HG03108 (cell line): ENCODE data around the gene GPR160.

Experiments
- ATAC-seq: cut with Tn5 transposase; IDR thresholded peaks from one replicate; pipeline ENCODE4 v1.9.1; 2021; ENCODE audit warnings: moderate library complexity; ENCODE audit not compliant: unreplicated experiment

GPR160 gene

DNA sequence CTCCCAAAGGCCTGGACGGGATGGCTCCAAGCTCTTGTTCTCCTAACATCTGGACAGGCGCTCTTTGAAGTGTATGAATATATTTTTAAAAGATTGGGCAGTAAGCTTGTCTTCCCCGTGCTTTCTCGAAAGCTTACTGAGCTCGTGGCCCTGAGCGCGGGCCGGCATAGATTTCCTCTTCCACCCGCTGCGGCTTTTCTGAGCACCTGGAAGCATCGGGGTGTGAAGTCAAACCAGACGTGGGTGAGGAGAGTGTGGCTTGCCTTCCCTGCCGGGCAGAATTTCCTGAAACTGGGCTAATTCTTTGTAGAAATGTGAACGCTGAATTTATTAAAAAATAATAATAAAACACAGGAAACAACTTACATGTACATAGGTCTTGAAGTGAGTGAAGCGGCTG lies 25.9 kb downstream of the GPR160 start:
- ATAC-seq, result no peak

DNA sequence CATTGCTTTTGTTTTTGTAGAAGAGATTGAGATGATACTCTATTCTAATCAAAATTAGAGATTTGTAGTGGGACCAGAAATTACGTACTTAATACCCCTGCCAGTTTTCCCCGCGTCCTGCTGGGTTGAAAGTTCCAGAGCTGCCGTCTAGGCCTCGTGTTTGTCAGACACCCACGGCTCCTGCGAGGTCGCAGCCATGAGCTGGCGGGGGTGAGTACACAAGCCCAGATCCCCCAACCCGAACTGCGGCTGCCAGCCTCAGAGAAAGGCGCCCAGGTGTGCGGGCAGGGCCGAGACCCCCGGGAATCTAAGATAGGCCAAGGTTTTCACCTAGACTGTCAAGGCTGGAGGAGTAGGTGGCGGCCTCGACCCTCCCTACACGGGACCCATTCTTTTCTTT lies 26.3 kb downstream of the GPR160 start:
- no peak for ATAC-seq

DNA sequence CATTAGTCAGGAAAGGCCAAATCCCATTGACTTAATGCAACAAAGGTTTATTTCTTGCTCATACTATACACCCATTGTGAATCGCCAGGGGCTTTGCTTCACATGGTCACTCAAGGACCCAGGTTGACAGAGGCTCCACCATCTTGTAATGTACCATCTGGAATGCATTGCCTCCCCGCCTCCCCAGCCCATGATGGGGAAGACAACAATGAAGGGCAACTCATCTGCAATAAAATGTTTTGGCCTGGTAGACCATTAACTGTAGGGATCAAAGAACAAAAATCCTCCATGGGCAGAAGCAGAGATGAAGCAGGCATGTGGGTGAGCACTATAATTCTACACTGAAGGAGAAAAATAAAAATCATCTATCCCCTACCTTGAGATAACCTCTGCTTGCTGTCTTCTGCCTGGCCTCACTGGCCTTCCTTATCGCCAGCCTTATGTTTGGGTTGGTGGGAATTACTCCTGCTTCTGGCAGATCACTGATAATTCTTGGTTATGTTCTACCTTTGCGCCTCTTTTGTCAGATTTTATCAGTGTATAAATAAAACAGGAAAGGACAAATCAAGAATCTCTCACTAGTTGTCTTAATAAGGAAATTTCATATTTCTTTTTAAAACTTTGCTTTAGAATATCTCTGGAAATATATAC lies 37.8 kb downstream of the GPR160 start:
- no peak for ATAC-seq

DNA sequence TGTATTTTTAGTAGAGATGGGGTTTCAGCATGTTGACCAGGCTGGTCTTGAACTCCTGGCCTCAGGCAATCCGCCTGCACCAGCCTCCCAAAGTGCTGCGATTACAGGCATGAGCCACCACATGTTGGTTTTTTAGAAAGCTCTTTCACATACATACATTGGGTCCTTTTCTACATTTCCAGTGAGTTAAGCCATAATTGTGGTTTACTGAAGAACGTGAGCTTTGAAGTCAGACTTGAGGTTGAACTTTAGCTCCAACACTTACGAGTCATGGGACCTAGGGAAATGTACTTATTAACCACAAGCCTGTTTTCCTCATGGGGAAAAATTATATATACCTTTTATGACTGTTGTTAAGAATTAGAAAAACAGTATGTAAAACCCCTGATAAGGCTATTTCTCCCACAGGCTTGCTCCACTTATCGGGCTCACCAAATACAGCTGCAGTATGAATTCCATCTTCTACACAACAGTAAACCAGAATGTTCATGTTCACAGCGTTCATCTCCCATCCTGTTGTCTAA lies 39.0 kb downstream of the GPR160 start:
- no peak for ATAC-seq

DNA sequence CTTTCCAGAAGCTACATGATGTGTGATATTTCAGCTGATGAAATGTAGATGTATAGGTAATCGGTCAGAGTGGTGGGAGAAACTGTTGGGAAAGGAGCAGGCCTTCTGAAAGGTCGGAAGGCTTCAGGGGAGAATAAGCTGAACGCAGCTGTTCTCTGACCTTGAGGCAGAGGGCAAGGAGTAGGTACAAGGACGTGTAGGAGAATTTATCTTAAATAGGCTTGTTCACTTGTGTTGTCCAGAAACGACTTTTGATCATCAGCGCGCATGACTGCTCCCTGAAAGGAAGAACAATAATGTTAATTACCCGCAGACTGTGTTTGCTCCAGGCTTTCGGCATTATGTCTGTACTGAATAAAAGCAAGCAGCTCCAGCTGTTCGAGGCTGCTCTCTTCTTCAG lies 39.6 kb downstream of the GPR160 start:
- ATAC-seq, result no peak

DNA sequence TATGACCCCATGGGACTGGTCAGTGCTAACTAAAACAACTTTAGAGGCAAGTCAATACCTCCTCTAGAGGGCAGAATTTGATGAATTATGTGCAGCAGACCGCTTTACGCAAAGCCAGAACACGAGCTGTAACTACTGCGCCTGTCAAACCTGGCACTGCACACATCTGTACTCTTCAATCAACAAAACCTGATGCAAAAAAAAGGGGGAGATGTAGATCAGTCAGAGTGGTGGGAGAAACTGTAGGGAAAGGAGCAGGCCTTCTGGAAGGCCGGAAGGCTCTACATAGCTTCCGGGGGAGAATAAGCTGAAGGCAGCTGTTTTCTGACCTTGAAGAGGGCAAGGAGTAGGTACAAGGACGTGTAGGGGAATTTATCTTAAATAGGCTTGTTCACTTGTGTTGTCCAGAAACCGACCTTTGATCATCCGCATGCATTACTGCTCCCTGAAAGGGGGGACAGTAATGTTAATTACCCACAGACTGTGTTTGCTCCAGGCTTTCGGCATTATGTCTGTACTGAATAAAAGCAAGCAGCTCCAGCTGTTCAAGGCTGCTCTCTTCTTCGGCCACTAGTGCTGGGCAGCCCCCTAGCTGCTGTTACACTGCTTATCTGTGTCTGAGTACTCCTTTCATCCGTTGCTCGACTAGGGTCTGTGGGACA lies 41.0 kb downstream of the GPR160 start:
- no peak for ATAC-seq

DNA sequence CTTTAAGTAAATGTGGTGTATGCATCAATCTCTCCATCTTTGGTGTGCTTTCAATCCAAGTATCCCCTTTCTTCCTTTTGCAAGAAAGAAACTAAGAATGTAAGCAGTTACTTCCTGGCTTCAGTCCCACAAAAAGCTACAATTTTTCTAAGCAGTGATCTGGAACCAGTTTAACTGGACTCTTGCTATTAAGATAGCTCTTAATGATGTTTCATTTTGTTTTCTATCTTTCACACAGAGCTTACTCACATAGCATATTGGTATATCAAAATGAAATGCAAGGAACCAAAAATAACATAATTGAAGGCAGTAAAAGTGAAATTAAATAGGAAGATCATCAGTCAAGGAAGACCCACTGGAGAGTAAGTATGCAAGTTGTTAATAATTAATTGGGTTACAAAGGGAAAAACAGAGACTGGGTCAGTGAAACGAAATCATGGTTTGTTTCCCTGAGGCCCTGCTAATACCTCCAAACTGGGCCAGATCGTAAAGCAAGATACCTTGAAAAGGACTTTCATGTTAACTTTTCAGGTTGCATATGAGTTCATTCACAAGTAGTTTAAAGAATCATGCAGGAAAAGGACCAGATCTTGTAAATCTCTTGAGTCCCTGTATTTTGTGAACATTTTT lies 41.9 kb downstream of the GPR160 start:
- ATAC-seq, result no peak

DNA sequence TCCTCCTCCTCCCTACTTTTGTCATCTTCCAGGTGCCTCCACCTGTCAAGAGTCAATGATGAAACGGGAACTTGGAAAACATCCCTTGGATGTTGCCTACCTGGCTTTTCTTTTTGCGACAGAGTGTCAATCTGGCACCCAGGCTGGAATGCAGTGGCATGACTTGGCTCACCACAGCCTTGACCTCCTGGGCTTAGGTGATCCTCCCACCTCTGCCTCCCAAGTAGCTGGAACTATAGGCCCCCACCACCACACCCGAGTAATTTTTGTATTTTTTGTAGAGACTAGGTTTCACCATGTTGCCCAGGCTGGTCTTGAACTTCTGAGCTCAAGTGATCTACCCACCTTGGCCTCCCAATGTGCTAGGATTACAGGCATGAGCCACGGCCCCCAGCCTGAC lies 42.8 kb downstream of the GPR160 start:
- ATAC-seq, result no peak

DNA sequence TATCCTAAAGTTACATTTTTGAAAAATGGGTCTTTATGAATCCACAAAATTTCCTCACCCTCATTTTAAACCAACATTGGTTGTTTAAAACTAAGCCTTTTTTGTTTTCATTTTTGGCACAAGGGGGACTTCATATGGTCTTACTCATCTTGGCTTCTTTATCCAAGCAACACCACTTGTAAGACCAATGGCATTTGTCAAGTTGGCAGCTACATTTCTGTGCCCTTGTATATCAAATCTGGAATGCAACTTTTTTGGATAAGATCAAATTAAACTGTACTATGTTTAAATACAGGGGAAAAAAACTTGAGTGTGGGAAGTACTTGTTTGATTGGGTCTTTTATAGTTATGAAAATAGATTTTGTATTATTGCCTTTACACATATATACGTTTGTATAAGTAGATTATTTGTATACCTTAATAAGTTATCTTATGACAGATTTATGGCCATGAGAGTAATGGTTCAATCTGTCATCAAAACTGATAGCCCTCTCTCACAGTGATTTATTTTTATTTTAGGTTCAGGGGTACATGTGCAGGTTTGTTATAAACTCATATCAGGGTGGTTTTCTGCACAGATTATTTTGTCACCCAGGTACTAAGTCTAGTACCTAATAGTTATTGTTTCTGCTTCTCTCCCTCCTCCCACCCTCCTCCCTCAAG lies 43.4 kb downstream of the GPR160 start:
- no peak for ATAC-seq

DNA sequence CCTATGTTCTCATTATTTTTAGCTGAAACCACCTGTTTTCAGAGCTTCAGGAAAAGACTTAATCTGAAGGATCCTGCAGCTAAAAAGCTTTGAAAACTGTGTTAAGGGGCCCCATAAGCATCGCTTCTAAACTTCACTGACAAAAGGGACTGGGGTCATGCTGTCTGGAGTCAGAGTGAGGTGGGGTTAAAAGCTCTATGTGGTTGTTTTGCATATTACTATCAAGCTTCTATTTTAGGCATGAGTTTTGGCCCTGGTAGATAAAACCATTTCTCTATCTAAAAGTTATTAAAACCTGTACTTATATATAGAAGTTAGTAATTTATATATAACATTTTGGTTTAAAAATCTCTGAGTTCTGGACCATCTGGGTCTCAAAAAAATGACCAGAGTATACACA lies 45.5 kb downstream of the GPR160 start:
- no peak for ATAC-seq

DNA sequence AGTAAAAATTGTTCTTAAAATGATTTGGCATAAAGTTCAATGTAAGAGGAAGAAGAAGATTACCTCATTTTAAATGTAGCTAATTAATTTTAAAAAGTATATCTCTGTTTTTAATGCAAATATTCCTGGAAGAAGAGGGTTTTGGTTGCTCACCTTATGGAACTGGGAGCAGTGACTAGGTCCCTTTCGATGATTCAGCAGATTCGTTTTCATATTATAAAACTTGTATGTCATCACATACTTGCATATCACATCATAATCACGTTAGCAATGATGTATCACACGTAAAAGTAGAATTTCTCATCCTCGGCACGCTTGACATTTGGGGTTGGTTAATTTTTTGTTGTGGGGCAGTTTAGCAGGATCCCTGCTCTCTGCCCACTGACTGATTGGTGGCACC lies 47.6 kb downstream of the GPR160 start:
- no peak for ATAC-seq

DNA sequence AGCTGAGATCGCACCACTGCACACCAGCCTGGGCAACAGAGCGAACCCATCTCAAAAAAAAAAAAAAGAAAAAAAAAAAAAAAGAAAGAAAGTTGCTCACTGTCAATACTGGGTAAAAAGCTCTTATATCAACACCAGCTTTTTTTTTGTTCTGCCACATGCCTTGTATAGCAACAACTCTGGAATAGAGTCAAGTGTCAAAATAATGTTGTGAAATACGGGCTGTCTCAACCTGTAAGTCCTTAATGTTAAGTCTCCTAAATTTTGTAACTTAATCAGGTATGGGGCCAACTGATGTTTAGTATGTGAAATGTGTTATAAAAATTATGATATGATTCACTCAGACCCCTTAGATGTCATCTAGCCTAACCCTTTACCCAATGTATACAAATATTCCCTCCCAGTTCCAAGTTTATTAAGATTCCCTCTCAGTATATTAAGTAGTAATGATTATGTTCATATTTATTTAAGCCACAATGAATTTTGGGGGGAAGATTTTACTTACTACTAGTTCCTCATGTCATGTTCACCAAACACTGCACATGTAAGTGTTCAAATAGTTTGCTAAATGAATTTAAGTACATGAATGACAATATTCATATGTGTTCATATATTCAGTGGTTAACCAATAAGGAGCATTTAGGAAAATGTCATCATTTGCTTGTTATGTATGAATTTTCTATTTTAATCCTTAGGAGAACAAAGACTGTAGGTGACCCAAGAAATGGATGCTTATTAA lies 52.2 kb downstream of the GPR160 start:
- ATAC-seq, result no peak

DNA sequence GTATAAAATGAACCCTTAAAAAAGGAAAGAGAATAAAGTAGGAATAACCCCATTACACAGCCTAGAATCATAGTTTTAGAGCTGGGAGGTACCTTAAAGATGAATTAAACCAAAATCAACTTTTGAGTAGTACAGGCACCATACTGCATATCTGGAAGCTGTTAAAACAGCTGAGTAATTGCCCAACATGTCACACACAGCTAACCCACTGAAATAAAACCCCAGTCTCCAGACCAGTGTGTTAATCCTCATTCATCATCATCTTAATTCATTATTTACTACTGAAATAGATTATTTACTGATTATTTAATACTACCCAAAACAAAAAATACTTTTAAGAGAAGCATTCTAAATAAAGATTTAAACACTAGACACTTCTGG lies 52.8 kb downstream of the GPR160 start:
- no peak for ATAC-seq

DNA sequence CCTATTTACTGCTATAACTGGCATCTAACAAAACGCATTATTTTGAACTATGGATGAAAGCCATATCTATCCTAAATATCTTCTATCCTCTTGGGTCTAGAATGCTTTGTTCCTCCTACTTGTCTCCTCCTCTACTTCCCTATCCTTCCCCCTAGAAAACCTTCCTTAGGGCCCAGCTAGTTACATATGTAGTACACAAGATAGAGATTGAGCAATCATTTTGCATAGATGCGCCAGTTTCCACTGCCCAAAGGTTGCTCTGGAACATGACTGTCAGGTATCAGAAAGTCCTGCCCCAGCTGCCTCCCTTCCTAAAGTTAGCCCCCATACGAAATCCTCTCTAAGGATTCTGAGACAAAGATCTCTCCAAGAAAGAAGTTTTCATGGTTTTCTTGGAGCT lies 55.1 kb downstream of the GPR160 start:
- ATAC-seq, result no peak

DNA sequence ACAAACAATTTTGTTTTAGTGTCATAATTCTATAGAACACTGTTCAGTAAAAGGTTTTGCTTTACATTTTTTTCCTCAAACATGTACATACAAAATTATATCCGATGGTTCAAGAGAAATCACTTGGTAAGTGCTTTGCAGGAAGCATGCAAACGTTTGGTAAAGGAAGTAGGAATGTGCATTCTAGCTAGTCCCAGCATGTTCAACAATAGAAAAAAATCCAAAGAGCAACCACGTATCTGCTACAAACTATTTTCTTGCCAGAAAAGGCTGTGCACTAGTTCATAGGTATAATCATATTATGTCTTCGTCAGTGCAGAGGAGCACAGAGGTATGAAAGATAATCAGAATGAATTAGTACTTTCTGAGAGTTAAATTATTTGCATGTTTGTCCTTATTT lies 58.0 kb downstream of the GPR160 start:
- no peak for ATAC-seq

DNA sequence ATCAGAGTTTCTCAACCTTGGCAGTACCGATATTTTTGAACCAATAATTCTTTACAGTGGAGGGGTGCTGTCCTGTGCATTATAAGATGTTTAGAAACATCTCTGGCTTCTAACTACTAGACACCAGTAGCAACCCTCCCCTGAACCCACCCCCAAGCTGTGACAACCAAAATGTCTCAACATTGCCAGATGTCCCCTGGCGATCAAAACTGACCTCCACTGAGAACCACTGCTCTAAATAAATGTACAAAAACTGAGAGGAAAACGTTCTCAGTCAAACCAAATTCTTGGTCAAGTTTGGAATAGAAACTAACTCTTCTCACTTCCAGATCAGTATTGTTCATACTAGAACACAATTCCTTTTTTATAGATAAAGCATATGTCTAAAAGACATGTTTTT lies 58.5 kb downstream of the GPR160 start:
- ATAC-seq, result no peak

DNA sequence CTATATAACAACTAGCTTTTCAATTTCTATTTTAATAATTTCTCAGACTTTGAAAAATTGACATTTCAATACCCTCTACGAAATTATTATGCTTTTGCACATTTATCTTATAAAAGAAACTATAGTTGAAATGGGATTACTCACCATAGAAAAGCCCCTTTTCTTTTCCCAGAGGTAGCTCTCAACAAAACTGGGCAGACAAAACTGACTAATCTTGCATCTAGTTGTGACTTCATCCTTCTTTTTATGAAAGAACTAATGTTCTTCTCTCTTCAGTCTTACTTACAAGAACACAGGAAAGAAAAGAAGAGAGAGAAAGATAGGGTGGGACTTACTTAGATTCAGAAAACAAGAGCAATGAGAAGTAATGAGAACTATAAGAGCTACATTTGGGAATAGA lies 61.0 kb downstream of the GPR160 start:
- ATAC-seq, result no peak

DNA sequence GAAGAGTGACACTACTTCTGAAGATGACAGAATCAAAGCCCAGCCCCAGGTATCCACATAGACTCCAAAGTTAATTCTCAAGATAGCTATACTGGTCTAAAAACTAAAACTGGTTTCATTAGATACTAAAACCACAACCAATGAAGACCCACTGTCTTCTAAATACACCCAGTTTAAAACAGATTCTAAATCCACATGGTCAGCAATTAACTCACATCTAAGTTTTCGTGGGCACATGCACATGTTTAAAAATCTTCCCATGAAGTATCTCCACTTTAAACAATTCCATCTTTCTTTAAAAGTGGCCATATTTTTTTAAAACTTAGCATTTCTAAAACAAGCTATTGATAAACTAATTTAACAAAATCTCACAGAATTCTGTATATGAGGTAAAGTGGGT lies 63.1 kb downstream of the GPR160 start:
- ATAC-seq, result no peak

DNA sequence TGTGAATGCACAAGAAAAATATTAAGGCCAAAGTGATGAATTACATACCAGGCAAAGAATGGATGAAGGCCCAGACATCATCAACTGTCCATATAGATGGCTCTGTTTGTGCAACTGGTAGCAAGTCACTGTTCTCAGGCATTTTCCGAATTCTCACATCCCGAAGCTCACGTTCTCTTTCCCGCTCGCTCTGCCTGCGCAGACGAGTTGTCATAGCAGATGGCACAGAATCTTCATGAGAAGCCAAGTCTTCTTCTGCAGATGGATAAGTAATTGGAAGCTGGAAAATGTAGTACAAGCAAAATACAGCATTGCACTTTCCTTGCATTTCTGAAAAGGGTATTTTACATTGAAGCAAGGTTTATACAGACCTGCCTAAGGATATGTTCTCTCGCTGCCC lies 64.6 kb downstream of the GPR160 start:
- no peak for ATAC-seq

DNA sequence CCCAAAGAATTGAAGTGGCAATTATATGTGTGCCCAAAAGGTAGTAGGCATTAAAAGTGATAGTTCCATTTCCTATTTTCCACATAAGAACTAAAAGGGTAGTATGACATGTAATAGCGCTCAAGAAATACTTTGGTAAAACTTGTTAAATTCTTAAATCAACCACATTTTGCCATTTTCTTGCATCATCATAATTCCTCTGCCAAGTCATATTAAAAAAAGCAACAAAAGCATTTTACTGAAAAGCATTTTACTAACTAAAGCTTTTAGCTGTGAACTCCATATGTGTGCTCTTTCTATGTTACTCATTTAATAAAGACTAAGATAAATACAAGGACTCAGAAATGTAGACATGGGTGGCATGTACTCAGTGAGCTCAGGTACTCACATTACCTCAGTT lies 70.1 kb downstream of the GPR160 start:
- no peak for ATAC-seq

DNA sequence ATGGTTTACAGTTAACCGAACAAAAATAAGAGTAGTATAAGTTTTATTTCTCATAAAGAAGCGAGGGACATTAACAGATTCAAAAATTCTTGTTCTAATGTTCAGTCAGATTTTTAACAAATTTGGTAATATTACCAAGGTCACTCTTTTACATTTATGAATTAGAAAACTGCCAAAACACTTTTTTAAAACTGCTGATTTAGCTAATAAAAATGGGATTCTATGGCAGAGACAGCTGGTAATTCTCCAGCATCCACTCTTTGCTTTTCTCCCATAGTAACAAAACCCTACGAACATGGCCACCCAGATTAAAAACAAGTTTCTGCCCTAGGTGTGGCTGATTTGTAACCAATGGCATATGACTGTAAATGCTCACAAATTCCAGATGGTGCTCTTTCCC lies 71.2 kb downstream of the GPR160 start:
- no peak for ATAC-seq
